HG02981 (cell line): ENCODE data around the gene USH1C.

ENCODE experiments used
- ATAC-seq: cut with Tn5 transposase; IDR thresholded peaks from one replicate; pipeline ENCODE4 v1.9.1; 2021; ENCODE audit warnings: mild to moderate bottlenecking, moderate library complexity; ENCODE audit not compliant: unreplicated experiment

Gene USH1C

GRCh38 chr11:17571431-17572358, 27.5 kb upstream of the USH1C start:
- ATAC-seq = no peak

- no peak for ATAC-seq
Measured at GRCh38 chr11:17570034-17570433, 25.8 kb upstream of the USH1C start.

- no peak for ATAC-seq
Measured at GRCh38 chr11:17568944-17569343, 24.7 kb upstream of the USH1C start.

- no peak for ATAC-seq
Measured at GRCh38 chr11:17564687-17565042, 20.4 kb upstream of the USH1C start.

- ATAC-seq = no peak
Measured at GRCh38 chr11:17563961-17564686, 19.9 kb upstream of the USH1C start.

- no peak for ATAC-seq
Measured at GRCh38 chr11:17563231-17563646, 19.0 kb upstream of the USH1C start.

GRCh38 chr11:17561526-17561925, 17.3 kb upstream of the USH1C start:
- ATAC-seq = no peak

GRCh38 chr11:17561111-17561415, 16.8 kb upstream of the USH1C start:
- no peak for ATAC-seq

- ATAC-seq = no peak
Measured at GRCh38 chr11:17560281-17561110, 16.3 kb upstream of the USH1C start.

- ATAC-seq = no peak
Measured at GRCh38 chr11:17559341-17560087, 15.3 kb upstream of the USH1C start.

GRCh38 chr11:17558916-17559315, 14.7 kb upstream of the USH1C start:
- no peak for ATAC-seq

GRCh38 chr11:17558025-17558780, 14.0 kb upstream of the USH1C start:
- ATAC-seq = no peak

GRCh38 chr11:17556999-17557398, 12.8 kb upstream of the USH1C start:
- no peak for ATAC-seq

- ATAC-seq = no peak
Measured at GRCh38 chr11:17554487-17554886, 10.3 kb upstream of the USH1C start.

- no peak for ATAC-seq
Measured at GRCh38 chr11:17553249-17553546, 9.0 kb upstream of the USH1C start.

- no peak for ATAC-seq
Measured at GRCh38 chr11:17552392-17553248, 8.4 kb upstream of the USH1C start.

GRCh38 chr11:17552041-17552355, 7.8 kb upstream of the USH1C start:
- ATAC-seq = no peak

GRCh38 chr11:17551347-17552040, 7.3 kb upstream of the USH1C start:
- ATAC-seq = no peak
